ENCODE results near the gene PALM.
"Not testable (repeated sequence)": the region's sequence is repeated elsewhere in the genome, so short reads cannot be mapped to it uniquely, and the experiment has no call there.

PALM gene

GRCh38 chr19:679418-680286 is 29.1 kb upstream of the PALM start:
- DNase-seq (ENCODE audit: low read depth) = no peak

- DNase-seq (ENCODE audit: low read depth) = peak; percentile 98
Observed at GRCh38 chr19:680287-681028, 28.3 kb upstream of the PALM start.

- DNase-seq (ENCODE audit: low read depth) = peak; percentile 83
Observed at GRCh38 chr19:681029-682019, 27.4 kb upstream of the PALM start.

GRCh38 chr19:682678-683320 is 25.9 kb upstream of the PALM start:
- DNase-seq (ENCODE audit: low read depth) = no peak

- no peak for DNase-seq (ENCODE audit: low read depth)
Observed at GRCh38 chr19:685454-685931, 23.2 kb upstream of the PALM start.

- no peak for DNase-seq (ENCODE audit: low read depth)
Observed at GRCh38 chr19:686589-687297, 22.0 kb upstream of the PALM start.

- DNase-seq (ENCODE audit: low read depth) = no peak
Observed at GRCh38 chr19:687569-688166, 21.1 kb upstream of the PALM start.

GRCh38 chr19:688214-688613 is 20.5 kb upstream of the PALM start:
- DNase-seq (ENCODE audit: low read depth) = no peak

GRCh38 chr19:688992-689391 is 19.7 kb upstream of the PALM start:
- DNase-seq (ENCODE audit: low read depth) = no peak

GRCh38 chr19:690203-690602 is 18.5 kb upstream of the PALM start:
- DNase-seq (ENCODE audit: low read depth) = no peak

GRCh38 chr19:694481-695351 is 14.0 kb upstream of the PALM start:
- DNase-seq (ENCODE audit: low read depth) = no peak

GRCh38 chr19:695352-695949 is 13.3 kb upstream of the PALM start, which contains the start of gene PRSS57:
Gene PRSS57 (minus strand): TSS chr19:695452. CDS start chr19:695430, 22 bp downstream.
- DNase-seq (ENCODE audit: low read depth) = no peak

- DNase-seq (ENCODE audit: low read depth) = not testable (repeated sequence)
Observed at GRCh38 chr19:698529-698928, 10.2 kb upstream of the PALM start.

GRCh38 chr19:699885-700284 is 8.8 kb upstream of the PALM start:
- not testable (repeated sequence) for DNase-seq (ENCODE audit: low read depth)

- DNase-seq (ENCODE audit: low read depth) = not testable (repeated sequence)
Observed at GRCh38 chr19:702847-703246, 5.9 kb upstream of the PALM start.

GRCh38 chr19:703329-703650 is 5.4 kb upstream of the PALM start:
- no peak for DNase-seq (ENCODE audit: low read depth)

GRCh38 chr19:703651-704446 is 4.9 kb upstream of the PALM start:
- peak; percentile 47 for DNase-seq (ENCODE audit: low read depth)

GRCh38 chr19:704447-704741 is 4.3 kb upstream of the PALM start:
- DNase-seq (ENCODE audit: low read depth) = no peak

Measured in stimulated activated CD8-positive, alpha-beta memory T cell treated with anti-CD3 and anti-CD28 coated beads, Interleukin-15, amount 100 ng/mL, for 1 hour (primary cell).